B cell (primary cell): ENCODE measurements around the gene HS6ST2. TPM values are rescaled to one million over a fixed set of nuclear protein-coding genes. Genes with fewer than 3 reads are reported as not detected.

ENCODE experiments used
- ATAC-seq: fragments of 200-7000 bp; cut with Tn5 transposase; one replicate; pipeline ENCODE4 v1.10.0; 2021; ENCODE audit warnings: low read depth, mild to moderate bottlenecking, moderate number of reproducible peaks, moderate library complexity
- CTCF ChIA-PET: fragments of 350-600 bp; sonication (Branson Sonifier 250); formaldehyde crosslinking; loops from one replicate; lab custom pipeline; 2021; ENCODE audit warnings: antibody characterized with exemption, inconsistent platforms; lab: Charles Lee
- POLR2A ChIA-PET: fragments of 350-600 bp; sonication (Branson Sonifier 250); formaldehyde crosslinking; loops from one replicate; lab custom pipeline; 2021; ENCODE audit warnings: antibody characterized with exemption; lab: Charles Lee
- DNase-seq: peaks from one replicate; pipeline ENCODE4 v3.0.0; 2013
- H2AFZ ChIP-seq: 2 replicates; pipeline ENCODE4 v1.6.1; 2012; ENCODE audit warnings: mild to moderate bottlenecking, low read depth, low read length; ENCODE audit not compliant: insufficient read depth, poor library complexity, severe bottlenecking
- H3K27ac ChIP-seq, 2 donors: 1 replicate in 1 of 2; 2 replicates in 1 of 2; pipeline ENCODE4 v1.5.1; 2012 to 2013; ENCODE audit warnings: low read length in 2 of 2, mild to moderate bottlenecking in 2 of 2, moderate library complexity in 1 of 2
- H3K27me3 ChIP-seq, 4 experiments: fragments of 200-600 bp in 1 of 4; sonication (generic) in 1 of 4; replicated peaks in 1 of 4; 1 replicate in 2 of 4; 2 replicates in 2 of 4; pipeline versions ENCODE4 v1.6.1 to v1.7.0; 2013 to 2016; ENCODE audit warnings: low read length in 3 of 4, mild to moderate bottlenecking in 2 of 4, mixed read lengths in 1 of 4, moderate library complexity in 1 of 4; ENCODE audit not compliant: insufficient read depth in 4 of 4, control insufficient read depth in 3 of 4; ENCODE audit errors: control extremely low read depth in 1 of 4
- H3K36me3 ChIP-seq, 2 experiments: replicated peaks in 1 of 2; 1 replicate in 1 of 2; 2 replicates in 1 of 2; pipeline versions ENCODE4 v1.6.1 to v1.7.1; 2013; ENCODE audit warnings: low read length in 1 of 2; ENCODE audit not compliant: insufficient read depth in 2 of 2, control insufficient read depth in 1 of 2; ENCODE audit errors: control extremely low read depth in 1 of 2, extremely low read depth in 1 of 2
- H3K4me1 ChIP-seq, 2 donors: fragments of 200-600 bp in 1 of 2; sonication (generic) in 1 of 2; 1 replicate in 1 of 2; 2 replicates in 1 of 2; pipeline versions ENCODE4 v1.5.1 to v1.6.1; 2013 to 2017; ENCODE audit warnings: low read length in 2 of 2; ENCODE audit not compliant: control insufficient read depth in 2 of 2, insufficient read depth in 2 of 2
- H3K4me2 ChIP-seq: replicated peaks from 2 replicates; pipeline ENCODE3; 2012; ENCODE audit warnings: mild to moderate bottlenecking, low read depth, low read length; ENCODE audit not compliant: poor library complexity, severe bottlenecking
- H3K4me3 ChIP-seq, 5 experiments: fragments of 200-600 bp in 1 of 5; sonication (generic) in 1 of 5; 1 replicate in 3 of 5; 2 replicates in 2 of 5; pipeline versions ENCODE4 v1.5.1 to v1.7.0; 2011 to 2016; ENCODE audit warnings: low read length in 4 of 5, mild to moderate bottlenecking in 4 of 5, low read depth in 2 of 5, control low read depth in 1 of 5, moderate library complexity in 1 of 5; ENCODE audit not compliant: insufficient read depth in 1 of 5; ENCODE audit errors: control extremely low read depth in 1 of 5, extremely low read depth in 1 of 5
- H3K79me2 ChIP-seq: fragments of 200-600 bp; sonication (generic); one replicate; pipeline ENCODE4 v1.6.0; 2016; ENCODE audit warnings: low read length; ENCODE audit not compliant: control insufficient read depth, insufficient read depth
- H3K9ac ChIP-seq: fragments of 200-600 bp; sonication (generic); 2 replicates; pipeline ENCODE4 v1.6.1; 2017; ENCODE audit warnings: mild to moderate bottlenecking, low read length, moderate library complexity
- H3K9me3 ChIP-seq, 3 donors: one replicate each; pipeline versions ENCODE4 v1.6.1 to v1.7.1; 2013; ENCODE audit warnings: low read length in 2 of 3; ENCODE audit not compliant: control insufficient read depth in 2 of 3, insufficient read depth in 1 of 3; ENCODE audit errors: control extremely low read depth in 1 of 3
- H4K20me1 ChIP-seq: 2 replicates; pipeline ENCODE4 v1.6.0; 2012; ENCODE audit warnings: mild to moderate bottlenecking, low read length; ENCODE audit not compliant: insufficient read depth, control insufficient read depth, poor library complexity, severe bottlenecking
- H3K27ac Mint-ChIP-seq: one replicate; pipeline ENCODE4 v1.8.0; 2021; ENCODE audit warnings: mixed read lengths
- H3K27me3 Mint-ChIP-seq: one replicate; pipeline ENCODE4 v1.8.0; 2021; ENCODE audit warnings: mixed read lengths
- H3K4me1 Mint-ChIP-seq: one replicate; pipeline ENCODE4 v1.8.0; 2021; ENCODE audit warnings: mixed read lengths
- H3K4me3 Mint-ChIP-seq: one replicate; pipeline ENCODE4 v1.8.0; 2021; ENCODE audit warnings: mixed read lengths
- H3K9me3 Mint-ChIP-seq: one replicate; pipeline ENCODE4 v1.8.0; 2022; ENCODE audit warnings: mixed read lengths; ENCODE audit not compliant: insufficient read depth
- CTCF ChIP-seq: fragments of 200-600 bp; IDR thresholded peaks from one replicate; pipeline ENCODE4 v1.8.0; 2022; ENCODE audit warnings: antibody characterized with exemption, mild to moderate bottlenecking
- EZH2 ChIP-seq: IDR thresholded peaks from 2 replicates; pipeline ENCODE4 v1.6.1; 2012; ENCODE audit warnings: borderline replicate concordance, low read depth, mild to moderate bottlenecking, moderate library complexity, low read length; ENCODE audit not compliant: insufficient read depth, poor library complexity, severe bottlenecking
- WGBS: methylation state at CpG from one replicate; pipeline ENCODE4 v1.1.5; 2013; ENCODE audit warnings: missing lambda C conversion rate; ENCODE audit not compliant: insufficient coverage; 5-methylcytosine and 5-hydroxymethylcytosine counted together
- intact Hi-C: fragments of 100-400 bp; cut with micrococcal nuclease; formaldehyde crosslinking; loops from one replicate; pipeline ENCODE4 v1.10.0; 2022
- polyA plus RNA-seq: library from polyadenylated mRNA; depleted of rRNA; stranded (reverse); fragments of >200 nt; gene quantifications from 2 replicates; pipeline ENCODE4 v1.2.3, GENCODE V29; 2012
- total RNA-seq, 2 donors: library from RNA; stranded (reverse); fragments of 120-200 nt in 1 of 2; gene quantifications; 1 replicate in 1 of 2; 2 replicates in 1 of 2; pipeline versions ENCODE4 v1.2.3 to v1.2.4, GENCODE V29; 2013 to 2022

The HS6ST2 gene
- total and polyA plus RNA-seq, 2 donors (not counting 1 experiment from before 2014, with no cell fraction given) = not detected

DNA sequence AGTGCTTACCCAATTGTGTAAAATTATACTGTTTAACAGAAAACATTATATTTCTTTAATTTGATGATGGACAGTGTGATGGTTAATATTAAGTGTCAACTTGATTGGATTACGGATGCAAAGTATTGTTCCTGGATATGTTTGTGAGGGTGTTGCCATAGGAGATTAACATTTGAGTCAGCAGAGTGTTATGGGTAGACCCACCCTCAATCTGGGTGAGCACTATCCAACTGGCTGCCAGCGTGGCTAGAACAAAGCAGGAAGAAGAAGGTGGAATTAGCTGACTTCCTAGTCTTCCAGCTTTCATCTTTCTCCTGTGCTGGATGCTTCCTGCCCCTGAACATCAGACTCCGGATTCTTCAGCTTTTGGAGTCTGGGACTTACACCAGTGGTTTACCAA, 42.1 kb downstream of the HS6ST2 start:
- CTCF ChIA-PET = no interaction called here
- POLR2A ChIA-PET = no interaction called here
- no peaks in the 10 kb centered on the region for H3K27me3 ChIP-seq

GRCh38 chrX:132909643-132910042, 48.8 kb downstream of the HS6ST2 start:
- DNase-seq (no peak), ATAC-seq (no peak)
- no peaks in the 10 kb centered on the region for H3K9me3 Mint-ChIP-seq
- Histone ChIP-seq H2AFZ (no peak overlapping the region), H3K4me2 (no peak overlapping the region), H4K20me1 (no peaks in the 10 kb centered on the region), H3K4me3 (no peak overlapping the region), H3K79me2 (no peaks in the 10 kb centered on the region), H3K9ac (no peak overlapping the region), H3K4me1 (no peaks in the 10 kb centered on the region), H3K9me3 (peaks cover 0 to 6% (median 0%) of the 10 kb centered on the region in 3 donors), H3K27ac (no peak overlapping the region), H3K27me3 (no peaks in the 10 kb centered on the region), H3K36me3 (no peaks in the 10 kb centered on the region)
- H3K4me3 Mint-ChIP-seq = no peak overlapping the region
- ChIA-PET POLR2A (no interaction called here), CTCF (no interaction called here)
- no peaks in the 10 kb centered on the region for H3K4me1 Mint-ChIP-seq
- no peak overlapping the region for H3K27ac Mint-ChIP-seq
- WGBS = no CpG with 5 or more reads among the region's 4 CpGs
- TF ChIP-seq EZH2 = no peak
- TF ChIP-seq CTCF = no peak
- no peaks in the 10 kb centered on the region for H3K27me3 Mint-ChIP-seq
- intact Hi-C loops = no loop called here

More for the DNA sequence above, 42.1 kb downstream of the HS6ST2 start:
- DNase-seq (no peak), ATAC-seq (no peak)
- no peak overlapping the region for H3K27ac Mint-ChIP-seq
- H3K4me3 ChIP-seq = no peak overlapping the region
- WGBS = no CpG with 5 or more reads among the region's 3 CpGs
- no peak overlapping the region for H3K4me2 ChIP-seq
- H3K27ac ChIP-seq = no peak overlapping the region
- H3K9me3 Mint-ChIP-seq = no peaks in the 10 kb centered on the region
- H3K27me3 Mint-ChIP-seq = no peaks in the 10 kb centered on the region
- H3K4me1 Mint-ChIP-seq = no peaks in the 10 kb centered on the region
- no peak overlapping the region for H3K9ac ChIP-seq
- H2AFZ ChIP-seq = no peak overlapping the region
- no peaks in the 10 kb centered on the region for H3K36me3 ChIP-seq
- intact Hi-C loops = no loop called here
- H3K9me3 ChIP-seq = peaks cover 0 to 6% (median 0%) of the 10 kb centered on the region in 3 donors
- no peaks in the 10 kb centered on the region for H4K20me1 ChIP-seq
- TF ChIP-seq CTCF = no peak
- no peak for TF ChIP-seq EZH2
- no peaks in the 10 kb centered on the region for H3K79me2 ChIP-seq
- H3K4me3 Mint-ChIP-seq = no peak overlapping the region
- H3K4me1 ChIP-seq = no peaks in the 10 kb centered on the region
